ENCODE results near the gene RTEL1.
"Not testable (repeated sequence)": the region's sequence is repeated elsewhere in the genome, so short reads cannot be mapped to it uniquely, and the experiment has no call there.

The RTEL1 gene

DNA sequence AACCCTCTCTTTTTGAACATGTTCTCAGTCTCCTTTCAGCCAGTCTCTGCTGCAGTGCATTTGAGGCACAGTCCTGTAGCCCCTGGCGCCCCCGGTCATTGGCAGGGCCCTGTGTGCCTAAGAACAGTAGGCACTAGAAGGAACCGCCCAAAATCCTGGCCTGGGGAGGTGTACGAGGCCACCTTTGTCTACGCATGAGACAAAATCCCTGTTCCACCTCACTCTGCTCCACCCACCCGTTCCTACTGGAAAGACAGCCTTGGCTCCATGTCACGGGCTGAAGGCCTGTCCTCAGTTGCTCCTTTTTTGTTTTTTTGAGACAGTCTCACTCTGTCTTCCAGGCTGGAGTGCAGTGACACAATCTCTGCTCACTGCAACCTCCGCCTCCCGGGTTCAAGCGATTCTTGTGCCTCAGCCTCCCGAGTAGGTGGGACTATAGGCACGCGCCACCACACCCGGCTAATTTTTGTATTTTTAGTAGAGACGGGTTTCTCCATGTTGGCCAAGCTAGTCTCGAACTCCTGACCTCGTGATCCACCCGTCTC lies 72.1 kb downstream of the RTEL1 start:
- DNase-seq, result not testable (repeated sequence)

- DNase-seq, result no peak
These were observed 73.3 kb downstream of the RTEL1 start for GRCh38 chr20:63731410-63731809.

DNA sequence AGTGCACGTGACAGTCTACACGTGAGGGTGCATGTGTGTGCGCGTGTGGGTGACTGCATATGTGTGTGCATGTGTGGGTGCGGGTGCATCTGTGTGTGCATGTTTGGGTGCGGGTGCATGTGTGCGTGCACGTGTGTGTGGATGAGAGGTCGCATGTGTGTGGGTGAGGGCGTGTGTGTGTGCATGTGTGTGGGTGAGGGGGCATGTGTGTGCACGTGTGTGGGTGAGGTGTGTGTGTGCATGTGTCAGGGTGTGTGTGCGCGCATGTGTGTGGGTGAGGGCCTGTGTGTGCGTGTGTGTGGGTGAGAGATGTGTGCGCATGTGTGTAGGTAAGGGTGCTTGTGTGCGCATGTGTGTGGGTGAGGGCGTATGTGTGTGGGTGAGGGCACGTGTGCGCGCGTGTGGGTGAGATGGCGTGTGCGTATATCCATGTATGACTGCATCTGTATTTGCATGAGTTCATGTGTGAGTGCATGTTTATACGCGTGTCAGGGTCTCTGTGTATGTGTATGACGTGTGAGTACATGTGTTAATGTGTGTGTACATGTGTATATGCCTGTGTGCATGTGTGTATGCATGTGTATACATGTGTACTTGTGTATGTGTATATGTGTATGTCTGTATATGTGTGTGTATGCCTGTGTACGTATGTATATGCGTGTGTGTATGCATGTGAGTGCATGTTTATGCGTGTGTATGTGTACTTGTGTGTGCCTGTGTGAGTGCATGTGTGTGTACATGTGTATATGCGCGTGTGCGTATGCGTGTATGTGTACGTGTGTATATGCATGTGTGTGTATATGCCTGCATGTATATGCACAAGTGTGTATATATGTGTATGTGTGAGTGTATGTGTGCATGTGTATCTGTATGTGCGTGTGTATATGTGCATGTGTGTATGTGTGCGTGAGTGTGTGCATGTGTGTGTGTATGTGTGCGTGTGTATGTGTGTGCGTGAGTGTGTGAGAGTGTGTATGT lies 74.3 kb downstream of the RTEL1 start:
- DNase-seq, result no peak

GRCh38 chr20:63733117-63733516 lies 75.0 kb downstream of the RTEL1 start:
- no peak for DNase-seq

DNA sequence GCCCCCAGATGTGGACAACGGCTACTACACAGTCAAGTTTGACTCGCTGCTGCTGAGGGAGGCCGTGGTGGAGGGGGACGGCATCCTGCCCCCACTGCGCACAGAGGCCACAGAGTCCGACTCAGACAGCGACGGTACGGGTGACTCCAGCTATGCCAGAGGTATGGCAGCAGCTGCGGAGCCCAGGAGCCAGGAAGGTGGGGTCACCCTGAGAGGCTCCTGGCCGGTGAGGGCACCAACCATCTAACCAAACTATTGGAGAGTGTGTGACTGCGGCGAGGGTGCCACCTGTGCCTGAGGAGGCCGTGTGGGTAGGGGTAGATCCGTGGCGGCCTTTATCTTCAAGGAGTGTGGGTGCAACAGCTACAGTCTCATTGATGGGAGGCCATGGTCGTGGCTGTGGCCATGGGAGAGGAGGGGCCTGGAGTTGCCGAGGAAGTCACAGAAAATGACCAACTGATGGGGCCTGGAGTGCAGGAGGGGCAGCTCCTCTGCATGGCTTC lies 75.5 kb downstream of the RTEL1 start:
- no peak for DNase-seq

DNA sequence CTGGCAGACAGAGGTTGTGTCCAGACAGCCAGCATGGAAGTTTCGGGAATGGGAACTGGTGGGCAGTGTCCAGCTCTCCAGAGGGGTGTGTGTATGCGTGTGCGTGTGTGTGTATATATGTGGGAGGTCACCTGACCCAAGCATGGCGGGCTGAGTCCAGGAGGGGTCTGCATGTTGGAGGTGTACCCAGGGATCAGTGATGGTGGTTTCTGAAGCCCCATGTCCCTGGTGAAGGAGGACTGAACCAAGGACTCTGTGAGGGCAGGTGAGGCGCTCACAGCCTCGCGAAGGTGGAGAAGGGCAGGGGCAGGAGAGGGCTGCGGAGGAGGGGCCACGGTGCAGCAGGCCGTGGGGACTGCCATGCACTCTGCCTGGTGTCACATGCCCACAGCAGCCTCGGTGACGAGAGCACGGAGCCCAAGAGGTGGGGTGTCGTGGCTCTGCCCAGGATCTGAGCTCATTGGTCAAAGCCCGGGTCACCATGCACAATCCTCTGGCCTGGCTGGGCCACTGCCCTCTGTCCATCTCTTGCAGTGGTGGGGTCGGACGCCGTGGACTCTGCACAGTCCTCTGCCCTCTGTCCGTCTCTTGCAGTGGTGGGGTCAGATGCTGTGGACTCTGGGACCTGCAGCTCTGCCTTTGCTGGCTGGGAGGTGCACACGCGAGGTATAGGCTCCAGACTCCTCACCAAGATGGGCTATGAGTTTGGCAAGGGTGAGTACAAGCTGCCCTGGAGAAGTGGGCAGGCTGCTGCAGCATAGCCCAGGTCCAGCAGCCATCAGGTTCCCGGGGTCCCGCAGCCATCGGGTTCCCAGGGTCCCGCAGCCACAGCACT lies 76.2 kb downstream of the RTEL1 start:
- no peak for DNase-seq

DNA sequence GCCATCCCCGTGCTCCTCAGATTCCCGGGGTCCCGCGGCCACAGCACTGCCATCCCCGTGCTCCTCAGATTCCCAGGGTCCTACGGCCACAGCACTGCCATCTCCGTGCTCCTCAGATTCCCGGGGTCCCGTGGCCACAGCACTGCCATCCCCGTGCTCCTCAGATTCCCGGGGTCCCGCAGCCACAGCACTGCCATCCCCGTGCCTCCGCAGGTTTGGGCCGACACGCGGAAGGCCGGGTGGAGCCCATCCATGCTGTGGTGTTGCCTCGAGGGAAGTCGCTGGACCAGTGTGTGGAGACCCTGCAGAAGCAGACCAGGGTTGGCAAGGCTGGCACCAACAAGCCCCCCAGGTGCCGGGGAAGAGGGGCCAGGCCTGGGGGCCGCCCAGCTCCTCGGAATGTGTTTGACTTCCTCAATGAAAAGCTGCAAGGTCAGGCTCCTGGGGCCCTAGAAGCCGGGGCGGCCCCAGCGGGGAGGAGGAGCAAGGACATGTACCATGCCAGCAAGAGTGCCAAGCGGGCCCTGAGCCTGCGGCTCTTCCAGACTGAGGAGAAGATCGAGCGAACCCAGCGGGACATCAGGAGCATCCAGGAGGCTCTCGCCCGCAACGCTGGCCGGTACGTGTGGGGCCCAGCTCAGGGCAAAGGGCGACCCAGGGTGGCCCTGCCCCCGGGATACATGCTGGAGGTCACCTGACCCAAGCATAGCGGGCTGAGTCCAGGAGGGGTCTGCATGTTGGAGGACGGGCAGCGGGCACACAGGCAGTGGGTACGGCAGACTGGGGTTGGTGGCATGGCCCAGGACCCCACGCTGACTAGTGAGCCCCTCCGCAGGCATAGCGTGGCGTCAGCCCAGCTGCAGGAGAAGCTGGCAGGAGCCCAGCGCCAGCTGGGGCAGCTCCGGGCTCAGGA lies 77.1 kb downstream of the RTEL1 start:
- DNase-seq, result no peak

DNA sequence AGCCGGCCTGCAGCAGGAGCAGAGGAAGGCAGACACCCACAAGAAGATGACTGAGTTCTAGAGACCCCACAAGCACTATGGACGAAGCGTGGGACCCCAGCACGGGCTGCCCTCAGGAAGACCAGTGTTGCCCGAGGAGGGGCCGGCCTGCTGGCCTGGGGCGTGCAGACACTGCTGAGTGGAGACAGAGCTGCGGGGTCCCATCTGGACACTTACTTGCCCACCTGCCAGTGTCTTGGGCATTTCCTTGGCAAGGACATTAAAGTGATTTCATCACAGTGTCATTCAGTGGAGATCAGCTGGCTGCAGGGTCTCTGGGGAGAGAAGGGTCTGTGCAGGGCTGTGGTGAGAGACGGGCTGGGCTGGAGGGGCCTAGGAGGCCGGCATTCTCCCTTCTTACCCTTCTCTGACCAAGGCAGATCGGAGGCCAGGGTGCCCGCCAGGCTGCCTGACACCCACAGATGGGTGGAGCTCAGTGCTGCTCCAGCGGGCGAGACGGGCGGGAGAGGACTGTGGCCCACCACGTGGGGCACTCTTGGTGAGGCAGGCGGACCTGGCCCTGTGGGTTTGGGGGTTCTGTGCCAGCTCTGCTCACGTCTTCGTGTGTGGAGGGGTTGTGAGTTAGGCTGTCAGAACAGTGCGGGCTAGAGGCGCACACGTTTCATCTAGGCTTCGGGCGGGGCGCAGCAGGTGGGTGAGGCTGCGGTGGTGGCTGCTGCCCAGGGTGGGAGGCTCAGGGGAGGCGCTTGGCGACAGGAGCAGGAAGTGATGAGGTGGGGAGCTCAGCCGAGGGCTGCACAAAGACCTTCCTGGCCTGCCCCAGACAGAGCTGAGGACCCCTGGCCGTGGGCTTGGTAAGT lies 78.0 kb downstream of the RTEL1 start, which contains the start of gene LIME1:
Gene LIME1 (plus strand): TSS at position 806 of the 860 bp plus-strand sequence. CDS start 886 bp downstream, outside the sequence.
- peak; percentile 68 for DNase-seq

- DNase-seq, result peak; percentile 66
These were observed 79.0 kb downstream of the RTEL1 start for GRCh38 chr20:63736893-63737694.

- DNase-seq, result no peak
These were observed 79.5 kb downstream of the RTEL1 start for GRCh38 chr20:63737695-63737944.

DNA sequence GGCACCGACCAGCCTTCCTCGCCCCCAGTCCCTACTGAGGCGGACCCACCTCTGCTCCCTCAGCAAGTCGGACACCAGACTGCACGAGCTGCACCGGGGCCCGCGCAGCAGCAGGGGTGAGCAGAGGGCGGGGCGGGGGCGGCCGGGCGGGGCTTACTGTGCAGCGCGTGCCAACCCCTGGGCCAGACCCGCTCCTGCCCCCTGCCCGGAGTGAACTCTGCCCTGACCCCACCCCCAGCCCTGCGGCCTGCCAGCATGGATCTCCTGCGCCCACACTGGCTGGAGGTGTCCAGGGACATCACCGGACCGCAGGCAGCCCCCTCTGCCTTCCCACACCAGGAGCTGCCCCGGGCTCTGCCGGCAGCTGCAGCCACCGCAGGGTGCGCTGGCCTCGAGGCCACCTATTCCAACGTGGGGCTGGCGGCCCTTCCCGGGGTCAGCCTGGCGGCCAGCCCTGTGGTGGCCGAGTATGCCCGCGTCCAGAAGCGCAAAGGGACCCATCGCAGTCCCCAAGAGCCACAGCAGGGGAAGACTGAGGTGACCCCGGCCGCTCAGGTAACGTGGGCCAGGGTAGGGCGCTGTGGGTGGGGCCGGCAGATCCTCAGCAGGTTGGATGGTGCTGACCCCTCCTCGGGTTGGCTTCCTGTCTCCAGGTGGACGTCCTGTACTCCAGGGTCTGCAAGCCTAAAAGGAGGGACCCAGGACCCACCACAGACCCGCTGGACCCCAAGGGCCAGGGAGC lies 80.0 kb downstream of the RTEL1 start:
- DNase-seq, result peak; percentile 44

DNA sequence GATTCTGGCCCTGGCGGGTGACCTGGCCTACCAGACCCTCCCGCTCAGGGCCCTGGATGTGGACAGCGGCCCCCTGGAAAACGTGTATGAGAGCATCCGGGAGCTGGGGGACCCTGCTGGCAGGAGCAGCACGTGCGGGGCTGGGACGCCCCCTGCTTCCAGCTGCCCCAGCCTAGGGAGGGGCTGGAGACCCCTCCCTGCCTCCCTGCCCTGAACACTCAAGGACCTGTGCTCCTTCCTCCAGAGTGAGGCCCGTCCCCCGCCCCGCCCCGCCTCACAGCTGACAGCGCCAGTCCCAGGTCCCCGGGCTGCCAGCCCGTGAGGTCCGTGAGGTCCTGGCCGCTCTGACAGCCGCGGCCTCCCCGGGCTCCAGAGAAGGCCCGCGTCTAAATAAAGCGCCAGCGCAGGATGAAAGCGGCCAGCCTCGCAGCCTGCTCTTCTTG lies 80.6 kb downstream of the RTEL1 start:
- DNase-seq, result peak; percentile 54

GRCh38 chr20:63739130-63740069 lies 81.3 kb downstream of the RTEL1 start, which contains the start of gene SLC2A4RG:
Gene SLC2A4RG, plus strand, starts transcription at chr20:63739776. Its CDS starts 137 bp downstream, at chr20:63739913.
- peak; percentile 78 for DNase-seq

- peak; percentile 57 for DNase-seq
These were observed 82.0 kb downstream of the RTEL1 start for GRCh38 chr20:63740070-63740626.

- DNase-seq, result peak; percentile 49
These were observed 82.7 kb downstream of the RTEL1 start for GRCh38 chr20:63740627-63741353.

DNA sequence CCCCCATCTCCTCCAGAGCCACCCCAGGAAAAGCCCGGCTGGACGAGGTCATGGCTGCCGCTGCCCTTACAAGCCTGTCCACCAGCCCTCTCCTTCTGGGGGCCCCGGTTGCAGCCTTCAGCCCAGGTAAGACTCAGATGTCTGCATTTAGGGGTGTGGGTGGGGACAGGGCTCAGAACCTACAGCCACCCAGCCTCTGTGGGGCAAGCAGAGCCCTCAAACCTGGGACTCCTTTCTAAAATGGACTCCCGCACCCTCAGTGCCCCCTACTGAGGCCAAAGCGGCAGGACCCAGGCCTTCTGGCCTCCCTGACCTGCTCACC lies 83.2 kb downstream of the RTEL1 start:
- no peak for DNase-seq

- DNase-seq, result no peak
These were observed 83.7 kb downstream of the RTEL1 start for GRCh38 chr20:63741676-63742380.
